ENCODE measurements around the gene NRXN3. TPM values are rescaled to one million over a fixed set of nuclear protein-coding genes. Genes with fewer than 3 reads are reported as not detected.

NRXN3 gene
- total RNA-seq, 4 donors from 2014 or later, result 0.19 to 1.4 (median 0.40) TPM

DNA sequence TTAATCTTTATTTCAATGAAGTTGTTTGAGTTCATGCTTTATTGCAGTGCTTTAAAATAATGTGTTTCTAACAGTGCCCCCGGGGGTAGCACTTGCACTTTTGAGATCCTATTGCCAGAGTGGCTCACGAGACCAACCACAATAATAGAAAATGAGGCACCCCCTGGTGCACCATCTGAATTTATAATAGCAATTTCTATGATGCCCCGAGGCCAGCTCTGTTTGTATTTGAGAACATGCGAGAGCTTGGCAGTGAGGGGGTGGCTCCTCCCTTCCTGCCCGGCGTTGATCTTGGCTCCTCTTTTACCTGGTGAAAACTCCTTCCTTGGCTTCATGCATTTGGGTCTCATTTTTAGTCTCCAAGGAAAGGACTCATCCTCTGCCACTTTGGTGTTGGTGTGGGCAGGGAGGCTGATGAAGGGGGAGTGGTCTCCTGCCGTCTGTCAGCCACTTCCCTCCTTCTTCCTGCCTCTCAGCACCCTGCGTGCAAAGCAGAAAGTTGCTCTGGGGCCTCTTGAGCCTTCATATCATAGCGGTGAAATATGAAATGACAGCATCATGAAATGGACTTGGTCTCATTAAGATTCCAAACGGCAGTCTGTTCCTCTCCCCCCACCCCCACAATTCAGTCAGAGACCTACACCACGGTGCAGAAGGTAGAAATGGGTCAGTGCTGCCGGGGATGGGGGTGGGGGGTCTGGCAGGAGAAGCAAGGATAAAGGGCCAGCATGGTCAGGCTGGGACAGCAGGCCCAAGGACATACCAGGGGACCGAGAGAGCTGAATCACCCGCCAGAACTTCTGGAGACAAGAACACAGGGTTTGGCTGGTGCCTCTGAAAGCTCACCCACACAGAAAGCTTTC, 17.7 kb upstream of the NRXN3 start:
- TF ChIP-seq, protein P1, sequence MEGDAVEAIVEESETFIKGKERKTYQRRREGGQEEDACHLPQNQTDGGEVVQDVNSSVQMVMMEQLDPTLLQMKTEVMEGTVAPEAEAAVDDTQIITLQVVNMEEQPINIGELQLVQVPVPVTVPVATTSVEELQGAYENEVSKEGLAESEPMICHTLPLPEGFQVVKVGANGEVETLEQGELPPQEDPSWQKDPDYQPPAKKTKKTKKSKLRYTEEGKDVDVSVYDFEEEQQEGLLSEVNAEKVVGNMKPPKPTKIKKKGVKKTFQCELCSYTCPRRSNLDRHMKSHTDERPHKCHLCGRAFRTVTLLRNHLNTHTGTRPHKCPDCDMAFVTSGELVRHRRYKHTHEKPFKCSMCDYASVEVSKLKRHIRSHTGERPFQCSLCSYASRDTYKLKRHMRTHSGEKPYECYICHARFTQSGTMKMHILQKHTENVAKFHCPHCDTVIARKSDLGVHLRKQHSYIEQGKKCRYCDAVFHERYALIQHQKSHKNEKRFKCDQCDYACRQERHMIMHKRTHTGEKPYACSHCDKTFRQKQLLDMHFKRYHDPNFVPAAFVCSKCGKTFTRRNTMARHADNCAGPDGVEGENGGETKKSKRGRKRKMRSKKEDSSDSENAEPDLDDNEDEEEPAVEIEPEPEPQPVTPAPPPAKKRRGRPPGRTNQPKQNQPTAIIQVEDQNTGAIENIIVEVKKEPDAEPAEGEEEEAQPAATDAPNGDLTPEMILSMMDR (IDR thresholded peaks at IDR 0.05), result no peak
- no peak for ATAC-seq (ENCODE audit: low FRiP score)
- no peak for DNase-seq (ENCODE audit: low spot score)

DNA sequence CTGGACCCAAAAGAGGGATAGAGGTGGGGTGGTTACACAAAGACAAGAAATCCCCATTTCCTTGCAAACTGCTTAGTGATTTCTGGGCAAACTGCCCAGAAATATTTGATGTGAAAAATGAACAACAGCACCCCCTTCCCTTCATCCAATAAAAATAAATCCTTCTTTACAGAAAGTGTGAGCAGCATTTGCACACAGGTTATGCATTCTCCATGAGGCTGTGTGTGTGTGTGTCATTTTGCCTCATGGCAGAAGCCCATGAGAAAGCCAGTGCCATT, 17.2 kb upstream of the NRXN3 start:
- TF ChIP-seq, protein P1 (IDR thresholded peaks at IDR 0.05), result no peak
- DNase-seq (ENCODE audit: low spot score), result no peak
- ATAC-seq (ENCODE audit: low FRiP score), result no peak

DNA sequence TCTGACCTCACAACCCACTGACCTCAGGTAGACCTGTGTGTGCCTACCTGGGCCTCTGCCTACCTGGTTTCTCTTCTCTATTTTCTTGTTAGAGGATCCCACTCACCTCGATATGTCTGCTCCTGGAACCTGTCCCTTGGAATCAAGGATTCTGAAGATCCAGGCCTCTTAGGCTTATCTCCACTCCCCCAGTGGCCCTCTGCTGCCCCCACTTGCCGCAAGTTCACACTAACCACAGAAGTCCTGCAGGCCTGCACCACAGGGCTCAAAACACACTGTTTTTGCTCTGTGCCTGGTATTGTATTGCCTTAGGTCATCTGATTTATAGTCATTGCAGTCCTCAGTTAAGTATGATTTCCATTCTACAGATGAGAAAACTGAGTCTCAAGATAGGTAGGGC, 15.3 kb upstream of the NRXN3 start:
- ATAC-seq (ENCODE audit: low FRiP score), result no peak

DNA sequence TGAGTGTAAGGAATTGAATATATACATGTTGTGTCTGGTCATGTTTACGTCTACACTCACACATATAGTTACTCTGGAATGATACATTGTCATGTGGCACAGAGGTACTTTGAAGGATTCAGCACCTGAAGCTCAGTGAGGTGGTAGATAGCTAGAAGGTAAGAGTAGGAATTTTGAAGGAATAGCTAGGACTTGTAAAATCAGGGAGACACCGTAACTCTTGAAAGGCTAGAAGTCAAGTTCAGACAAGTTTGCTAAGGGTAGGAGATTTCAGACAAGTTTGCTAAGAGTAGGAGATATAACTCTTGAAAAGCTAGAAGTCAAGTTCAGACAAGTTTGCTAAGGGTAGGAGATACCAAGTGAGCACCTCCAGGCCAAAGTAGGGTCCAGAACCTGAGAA, 14.0 kb upstream of the NRXN3 start:
- TF ChIP-seq, protein P1 (IDR thresholded peaks at IDR 0.05), result no peak
- ATAC-seq (ENCODE audit: low FRiP score) (no peak), DNase-seq (ENCODE audit: low spot score) (no peak)

More for the DNA sequence above, 15.3 kb upstream of the NRXN3 start:
- TF ChIP-seq, protein P1 (IDR thresholded peaks at IDR 0.05), result no peak
- DNase-seq (ENCODE audit: low spot score), result no peak

DNA sequence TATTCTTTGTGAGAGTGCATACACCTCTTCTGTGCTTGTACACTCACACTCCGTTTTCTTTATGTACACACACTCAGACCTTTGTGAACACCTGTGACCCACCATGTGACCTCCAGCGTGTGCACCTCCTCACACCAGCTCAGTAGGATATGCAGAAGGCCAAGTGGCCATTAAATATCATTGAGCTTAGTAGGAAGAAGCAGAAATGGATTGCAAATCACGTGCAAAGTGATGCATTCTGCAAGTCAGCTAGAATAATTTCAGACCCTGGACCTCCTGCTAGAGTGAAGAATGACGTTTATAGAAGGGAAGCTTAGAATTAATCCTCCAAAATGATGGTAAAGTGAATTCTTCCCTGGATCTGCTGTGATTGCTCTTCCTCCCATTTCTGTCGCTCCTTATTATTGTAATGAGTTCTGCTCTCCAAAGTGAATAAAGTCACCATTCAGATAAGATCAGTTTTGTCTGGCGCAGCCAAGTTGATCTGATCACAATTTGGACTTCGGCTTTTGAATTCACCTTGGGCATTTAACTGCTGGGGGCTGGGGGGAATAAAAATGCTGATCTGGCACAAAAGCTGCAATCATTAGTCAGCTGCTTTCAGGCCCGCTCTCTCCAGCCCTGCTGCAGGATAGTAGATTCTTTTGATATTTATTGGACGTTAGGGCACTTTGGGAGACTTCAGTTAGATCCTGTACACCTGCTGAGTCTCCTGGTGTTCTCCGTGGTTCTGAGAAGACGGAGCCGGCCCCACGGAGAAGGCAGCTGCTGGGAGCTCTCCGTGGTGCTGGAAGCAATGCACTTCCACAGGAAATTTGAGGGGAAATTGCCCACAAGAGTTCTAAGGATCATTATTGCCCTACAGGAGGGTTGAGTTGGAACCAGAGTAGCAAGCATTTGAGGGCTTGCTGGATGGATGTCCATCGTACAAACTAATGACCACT, 12.4 kb upstream of the NRXN3 start:
- TF ChIP-seq, protein P1 (IDR thresholded peaks at IDR 0.05), result no peak
- ATAC-seq (ENCODE audit: low FRiP score) (no peak), DNase-seq (ENCODE audit: low spot score) (no peak)

DNA sequence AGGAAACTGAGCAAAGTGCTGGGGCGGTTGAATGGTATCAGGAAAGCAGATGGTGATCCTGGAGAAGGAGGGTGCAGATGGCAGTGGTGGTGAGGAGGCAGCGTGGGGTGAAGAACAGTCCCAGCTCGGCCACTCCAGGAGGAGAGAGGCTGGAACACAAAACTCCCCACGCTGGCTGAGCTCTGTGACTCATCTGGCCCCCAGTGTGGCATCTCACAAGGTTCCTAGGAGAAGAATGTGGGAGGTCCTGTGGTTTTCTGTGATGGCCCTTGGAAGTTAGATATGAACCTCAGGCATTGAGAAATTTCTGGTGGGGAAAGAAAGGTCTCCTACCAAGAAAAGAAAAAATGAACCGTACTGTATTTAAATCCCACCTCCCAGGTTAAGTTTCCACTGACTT, 8.0 kb upstream of the NRXN3 start:
- no peak for DNase-seq (ENCODE audit: low spot score)
- no peak for ATAC-seq (ENCODE audit: low FRiP score)
- TF ChIP-seq, protein P1 (IDR thresholded peaks at IDR 0.05), result no peak

Data from omental fat pad (tissue), 4 donors.